Measurements from ENCODE around the gene SH3RF1.
A peak's percentile ranks its signal among the peaks of the same experiment; 100 is the strongest.

Gene SH3RF1

DNA sequence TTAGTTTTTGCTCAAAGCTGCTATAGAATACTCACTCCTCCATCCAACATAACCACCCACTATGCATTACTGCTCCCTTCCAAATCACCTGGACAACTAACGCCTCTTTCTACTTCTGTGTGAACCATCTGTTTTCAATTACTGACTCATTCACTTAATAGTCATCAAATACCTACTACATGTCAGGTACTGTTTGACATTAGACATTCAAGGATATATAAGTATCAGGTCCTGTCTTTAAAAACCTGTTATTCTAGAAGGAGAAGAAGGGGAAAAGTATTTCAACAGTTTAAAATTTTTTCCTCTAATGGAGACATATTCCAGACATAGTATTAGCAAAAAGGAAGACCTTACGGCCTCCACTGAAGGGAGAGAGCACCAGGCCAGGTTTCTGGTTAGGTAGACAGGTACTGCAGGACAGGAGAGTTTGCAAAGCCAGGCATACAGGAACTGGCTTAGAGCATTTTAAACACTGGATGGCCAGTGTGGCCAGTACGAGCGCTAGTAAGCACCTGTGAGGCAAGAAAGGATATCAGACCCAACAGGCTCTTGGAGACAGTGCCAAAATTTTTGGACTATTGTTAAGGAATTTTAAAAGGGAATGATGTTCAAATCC is 39.0 kb downstream of the SH3RF1 start:
- TF ChIP-seq, protein P1, sequence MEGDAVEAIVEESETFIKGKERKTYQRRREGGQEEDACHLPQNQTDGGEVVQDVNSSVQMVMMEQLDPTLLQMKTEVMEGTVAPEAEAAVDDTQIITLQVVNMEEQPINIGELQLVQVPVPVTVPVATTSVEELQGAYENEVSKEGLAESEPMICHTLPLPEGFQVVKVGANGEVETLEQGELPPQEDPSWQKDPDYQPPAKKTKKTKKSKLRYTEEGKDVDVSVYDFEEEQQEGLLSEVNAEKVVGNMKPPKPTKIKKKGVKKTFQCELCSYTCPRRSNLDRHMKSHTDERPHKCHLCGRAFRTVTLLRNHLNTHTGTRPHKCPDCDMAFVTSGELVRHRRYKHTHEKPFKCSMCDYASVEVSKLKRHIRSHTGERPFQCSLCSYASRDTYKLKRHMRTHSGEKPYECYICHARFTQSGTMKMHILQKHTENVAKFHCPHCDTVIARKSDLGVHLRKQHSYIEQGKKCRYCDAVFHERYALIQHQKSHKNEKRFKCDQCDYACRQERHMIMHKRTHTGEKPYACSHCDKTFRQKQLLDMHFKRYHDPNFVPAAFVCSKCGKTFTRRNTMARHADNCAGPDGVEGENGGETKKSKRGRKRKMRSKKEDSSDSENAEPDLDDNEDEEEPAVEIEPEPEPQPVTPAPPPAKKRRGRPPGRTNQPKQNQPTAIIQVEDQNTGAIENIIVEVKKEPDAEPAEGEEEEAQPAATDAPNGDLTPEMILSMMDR (IDR thresholded peaks at IDR 0.05; ENCODE audit: extremely low read depth, missing control alignments), result no peak
- DNase-seq (ENCODE audit: low spot score), result no peak

DNA sequence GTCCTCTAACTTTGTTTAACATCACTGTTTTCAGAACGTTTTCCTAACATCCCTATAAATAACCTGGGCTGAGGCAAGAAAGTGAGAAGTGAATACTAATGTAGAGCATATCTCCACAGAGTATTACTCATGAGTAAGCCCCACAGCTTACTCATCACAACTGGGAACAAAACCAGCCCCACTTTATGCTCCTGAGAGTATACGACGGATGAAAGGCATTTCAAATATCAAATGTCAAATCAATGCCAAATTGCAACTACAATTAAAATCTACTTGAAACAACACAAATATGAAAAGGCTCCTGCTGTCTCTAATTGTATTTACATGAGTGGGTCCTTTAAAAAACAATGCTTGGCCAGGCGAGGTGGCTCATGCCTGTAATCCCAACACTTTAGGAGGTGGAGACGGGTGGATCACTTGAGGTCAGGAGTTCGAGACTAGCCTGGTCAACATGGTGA is 41.2 kb downstream of the SH3RF1 start:
- TF ChIP-seq, protein P1 (IDR thresholded peaks at IDR 0.05; ENCODE audit: extremely low read depth, missing control alignments), result no peak
- no peak for DNase-seq (ENCODE audit: low spot score)

DNA sequence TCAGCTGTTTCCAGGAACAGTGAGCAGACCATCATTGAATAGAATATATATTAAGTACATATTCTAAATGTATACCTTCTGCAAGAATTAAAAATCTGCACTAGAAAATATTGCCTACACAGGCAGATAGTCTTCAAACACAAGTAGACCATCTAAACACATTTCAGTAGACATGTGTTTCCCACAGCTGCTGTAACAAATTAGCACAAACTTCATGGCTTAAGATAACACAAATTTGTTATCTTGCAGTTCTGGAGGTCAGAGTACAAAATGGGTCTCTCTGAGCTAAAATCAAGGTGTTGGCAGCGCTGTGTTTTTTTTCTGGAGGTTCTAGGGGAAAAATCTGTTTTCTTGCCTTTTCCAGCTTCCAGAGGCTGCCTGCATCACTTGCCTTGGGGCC is 42.7 kb downstream of the SH3RF1 start:
- TF ChIP-seq, protein P1 (IDR thresholded peaks at IDR 0.05; ENCODE audit: extremely low read depth, missing control alignments), result no peak

DNA sequence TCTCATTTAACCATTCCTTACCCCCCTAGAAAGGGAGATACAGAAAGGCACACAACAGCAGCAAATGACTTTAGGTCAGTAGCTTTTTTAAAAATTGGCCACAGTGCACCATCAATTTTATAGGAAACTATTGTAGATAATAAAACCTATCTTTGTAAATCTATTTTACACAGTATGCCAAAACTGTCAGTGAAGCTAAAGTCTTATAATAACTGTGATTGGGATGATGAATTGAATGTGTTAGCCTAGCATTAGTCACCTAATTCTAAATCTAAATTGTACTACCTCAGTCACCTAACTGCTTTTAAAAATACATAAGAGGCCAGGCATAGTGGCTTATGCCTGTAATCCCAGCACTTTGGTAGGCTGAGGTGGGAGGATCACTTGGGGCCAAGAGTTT is 44.2 kb downstream of the SH3RF1 start:
- no peak for DNase-seq (ENCODE audit: low spot score)
- TF ChIP-seq, protein P1 (IDR thresholded peaks at IDR 0.05; ENCODE audit: extremely low read depth, missing control alignments), result no peak

More for the DNA sequence above, 42.7 kb downstream of the SH3RF1 start:
- no peak for DNase-seq (ENCODE audit: low spot score)

DNA sequence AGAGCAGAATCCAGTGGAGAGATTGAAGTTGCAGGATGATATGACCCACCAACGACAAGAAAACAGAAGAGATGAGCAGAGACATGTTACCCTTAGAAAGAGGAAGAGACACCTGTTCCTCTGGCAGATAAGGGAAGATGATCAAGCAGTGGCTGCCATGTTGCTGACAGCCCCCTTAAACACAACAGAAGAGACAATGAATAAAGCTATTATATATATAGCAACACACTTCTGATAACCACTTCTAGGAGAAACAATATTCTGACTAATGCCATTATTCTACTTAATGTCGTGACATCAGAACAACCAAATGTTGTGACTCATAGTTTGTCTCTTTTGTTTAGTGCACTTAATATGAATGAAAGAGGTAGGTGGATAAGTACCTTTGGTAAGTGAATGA is 44.9 kb downstream of the SH3RF1 start:
- TF ChIP-seq, protein P1 (IDR thresholded peaks at IDR 0.05; ENCODE audit: extremely low read depth, missing control alignments), result no peak
- DNase-seq (ENCODE audit: low spot score), result peak; percentile 8

DNA sequence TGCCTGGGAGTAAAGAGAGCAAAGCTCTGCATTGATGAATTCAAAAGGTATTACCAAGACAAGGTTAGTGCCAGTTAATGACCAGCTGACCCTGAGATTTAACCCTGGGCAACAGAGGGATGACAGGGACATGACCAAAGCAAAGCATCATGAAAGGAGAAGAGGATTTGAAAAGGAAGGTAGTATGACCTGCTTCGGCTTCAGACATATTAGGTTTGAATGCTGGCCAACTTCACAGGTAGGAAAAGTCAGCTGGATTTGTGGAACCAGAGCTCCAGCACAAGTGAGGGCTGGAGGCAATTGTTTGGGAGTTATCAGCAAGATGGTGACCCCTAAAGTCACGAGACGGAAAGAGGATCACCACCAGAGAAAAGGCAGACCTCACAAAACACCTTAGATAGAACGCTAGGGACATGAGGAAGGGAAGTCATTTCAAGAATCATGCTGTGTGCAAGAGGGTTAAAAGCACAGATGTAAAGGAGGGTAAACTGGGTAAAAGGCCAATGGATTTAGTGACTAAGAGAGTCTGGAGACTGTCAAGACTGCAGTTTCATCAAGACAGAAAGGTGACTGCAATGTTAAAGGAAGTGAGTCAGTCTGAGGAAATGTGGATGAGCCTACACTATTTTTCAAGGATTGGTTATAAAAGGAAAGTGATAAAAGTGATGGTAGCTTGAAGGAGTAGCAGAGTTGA is 45.6 kb downstream of the SH3RF1 start:
- DNase-seq (ENCODE audit: low spot score), result no peak
- TF ChIP-seq, protein P1 (IDR thresholded peaks at IDR 0.05; ENCODE audit: extremely low read depth, missing control alignments), result no peak

DNA sequence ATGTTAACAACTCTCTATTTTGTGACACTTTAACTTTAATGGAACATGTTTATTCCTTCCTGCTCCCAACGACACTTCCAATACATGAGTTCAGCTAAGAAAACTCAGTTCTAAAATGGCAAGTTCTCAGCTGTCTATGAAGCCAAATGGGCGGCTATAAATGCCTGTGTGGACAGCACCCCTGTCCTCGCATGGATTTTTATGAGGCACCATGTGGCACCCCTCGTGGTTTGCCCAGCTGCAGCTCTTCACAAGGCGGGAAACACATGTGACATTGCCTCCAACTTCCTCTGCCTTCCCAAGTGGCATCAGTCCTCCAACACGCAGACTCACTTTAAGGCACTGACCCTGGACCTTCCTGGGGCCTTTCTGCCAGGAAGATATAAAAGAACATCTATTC is 48.0 kb downstream of the SH3RF1 start:
- no peak for DNase-seq (ENCODE audit: low spot score)
- TF ChIP-seq, protein P1 (IDR thresholded peaks at IDR 0.05; ENCODE audit: extremely low read depth, missing control alignments), result no peak

Measured in GM20000 (cell line).